GM23338 (cell line): ENCODE data around the gene PCLO.

Source experiments
- CREB1 ChIP-seq: fragments of 250-450 bp; sonication (Bioruptor Pico); IDR thresholded peaks from 2 replicates; pipeline ENCODE4 v1.5.0; 2020; ENCODE audit warnings: low read depth, mild to moderate bottlenecking, moderate library complexity
- CTCF ChIP-seq, 2 experiments: fragments of 200-600 bp in 1 of 2; sonication (generic) in 1 of 2; conservative IDR thresholded peaks; 2 replicates each; pipeline versions ENCODE4 v1.5.1 to v1.6.1; 2016 to 2017; ENCODE audit warnings: antibody characterized with exemption in 2 of 2, low read depth in 2 of 2, mild to moderate bottlenecking in 2 of 2, moderate library complexity in 1 of 2
- ETS1 ChIP-seq: IDR thresholded peaks from 2 replicates; pipeline ENCODE4 v1.6.1; 2016; ENCODE audit warnings: antibody characterized with exemption
- EZH2 ChIP-seq: fragments of 200-600 bp; sonication (generic); IDR thresholded peaks from one replicate; pipeline ENCODE4 v1.8.0; 2017; ENCODE audit warnings: antibody characterized with exemption, mild to moderate bottlenecking, low read depth; ENCODE audit not compliant: unreplicated experiment
- EZH2phosphoT487 ChIP-seq: fragments of 200-600 bp; sonication (generic); IDR thresholded peaks from one replicate; pipeline ENCODE4 v1.8.1; 2018; ENCODE audit warnings: antibody characterized with exemption; ENCODE audit not compliant: unreplicated experiment
- JUNB ChIP-seq: IDR thresholded peaks from one replicate; pipeline ENCODE4 v1.6.1; 2016; ENCODE audit warnings: antibody characterized with exemption; ENCODE audit not compliant: unreplicated experiment
- NANOG ChIP-seq: IDR thresholded peaks from 2 replicates; pipeline ENCODE4 v1.6.1; 2016; ENCODE audit warnings: antibody characterized with exemption, borderline replicate concordance
- POLR2AphosphoS5 ChIP-seq: IDR thresholded peaks from 2 replicates; pipeline ENCODE4 v1.6.1; 2016; ENCODE audit warnings: antibody characterized with exemption, low read depth
- REST ChIP-seq: IDR thresholded peaks from one replicate; pipeline ENCODE4 v1.6.1; 2018; ENCODE audit warnings: antibody characterized with exemption; ENCODE audit not compliant: unreplicated experiment
- STAT1 ChIP-seq: IDR thresholded peaks from one replicate; pipeline ENCODE4 v1.6.1; 2016; ENCODE audit warnings: antibody characterized with exemption; ENCODE audit not compliant: unreplicated experiment
- ZNF114 ChIP-seq: fragments of 250-450 bp; sonication (Bioruptor Pico); IDR thresholded peaks from 2 replicates; pipeline ENCODE4 v1.5.0; 2020; ENCODE audit warnings: mild to moderate bottlenecking, moderate library complexity
- ZNF331 ChIP-seq: fragments of 250-450 bp; sonication (Bioruptor Pico); IDR thresholded peaks from 2 replicates; pipeline ENCODE4 v1.5.0; 2020; ENCODE audit warnings: low read depth, mild to moderate bottlenecking, moderate library complexity
- TF ChIP-seq, protein P1 (sequence below): fragments of 250-450 bp; sonication (Bioruptor Pico); IDR thresholded peaks from 2 replicates; pipeline ENCODE4 v1.5.0; 2020; ENCODE audit warnings: mild to moderate bottlenecking, moderate library complexity

- no peak for TF ChIP-seq JUNB
- no peak for TF ChIP-seq CTCF (conservative IDR thresholded peaks at IDR 0.05; ENCODE audit: low read depth in 2 of 2)
- TF ChIP-seq EZH2: no peak
- no peak for TF ChIP-seq REST
- TF ChIP-seq POLR2AphosphoS5: no peak
- TF ChIP-seq CREB1: no peak
- TF ChIP-seq EZH2phosphoT487: no peak
- TF ChIP-seq ETS1: no peak
- TF ChIP-seq ZNF331: no peak
- no peak for TF ChIP-seq ZNF114 (CRISPR knock-in tag)
- no peak for TF ChIP-seq NANOG
- TF ChIP-seq, protein P1, sequence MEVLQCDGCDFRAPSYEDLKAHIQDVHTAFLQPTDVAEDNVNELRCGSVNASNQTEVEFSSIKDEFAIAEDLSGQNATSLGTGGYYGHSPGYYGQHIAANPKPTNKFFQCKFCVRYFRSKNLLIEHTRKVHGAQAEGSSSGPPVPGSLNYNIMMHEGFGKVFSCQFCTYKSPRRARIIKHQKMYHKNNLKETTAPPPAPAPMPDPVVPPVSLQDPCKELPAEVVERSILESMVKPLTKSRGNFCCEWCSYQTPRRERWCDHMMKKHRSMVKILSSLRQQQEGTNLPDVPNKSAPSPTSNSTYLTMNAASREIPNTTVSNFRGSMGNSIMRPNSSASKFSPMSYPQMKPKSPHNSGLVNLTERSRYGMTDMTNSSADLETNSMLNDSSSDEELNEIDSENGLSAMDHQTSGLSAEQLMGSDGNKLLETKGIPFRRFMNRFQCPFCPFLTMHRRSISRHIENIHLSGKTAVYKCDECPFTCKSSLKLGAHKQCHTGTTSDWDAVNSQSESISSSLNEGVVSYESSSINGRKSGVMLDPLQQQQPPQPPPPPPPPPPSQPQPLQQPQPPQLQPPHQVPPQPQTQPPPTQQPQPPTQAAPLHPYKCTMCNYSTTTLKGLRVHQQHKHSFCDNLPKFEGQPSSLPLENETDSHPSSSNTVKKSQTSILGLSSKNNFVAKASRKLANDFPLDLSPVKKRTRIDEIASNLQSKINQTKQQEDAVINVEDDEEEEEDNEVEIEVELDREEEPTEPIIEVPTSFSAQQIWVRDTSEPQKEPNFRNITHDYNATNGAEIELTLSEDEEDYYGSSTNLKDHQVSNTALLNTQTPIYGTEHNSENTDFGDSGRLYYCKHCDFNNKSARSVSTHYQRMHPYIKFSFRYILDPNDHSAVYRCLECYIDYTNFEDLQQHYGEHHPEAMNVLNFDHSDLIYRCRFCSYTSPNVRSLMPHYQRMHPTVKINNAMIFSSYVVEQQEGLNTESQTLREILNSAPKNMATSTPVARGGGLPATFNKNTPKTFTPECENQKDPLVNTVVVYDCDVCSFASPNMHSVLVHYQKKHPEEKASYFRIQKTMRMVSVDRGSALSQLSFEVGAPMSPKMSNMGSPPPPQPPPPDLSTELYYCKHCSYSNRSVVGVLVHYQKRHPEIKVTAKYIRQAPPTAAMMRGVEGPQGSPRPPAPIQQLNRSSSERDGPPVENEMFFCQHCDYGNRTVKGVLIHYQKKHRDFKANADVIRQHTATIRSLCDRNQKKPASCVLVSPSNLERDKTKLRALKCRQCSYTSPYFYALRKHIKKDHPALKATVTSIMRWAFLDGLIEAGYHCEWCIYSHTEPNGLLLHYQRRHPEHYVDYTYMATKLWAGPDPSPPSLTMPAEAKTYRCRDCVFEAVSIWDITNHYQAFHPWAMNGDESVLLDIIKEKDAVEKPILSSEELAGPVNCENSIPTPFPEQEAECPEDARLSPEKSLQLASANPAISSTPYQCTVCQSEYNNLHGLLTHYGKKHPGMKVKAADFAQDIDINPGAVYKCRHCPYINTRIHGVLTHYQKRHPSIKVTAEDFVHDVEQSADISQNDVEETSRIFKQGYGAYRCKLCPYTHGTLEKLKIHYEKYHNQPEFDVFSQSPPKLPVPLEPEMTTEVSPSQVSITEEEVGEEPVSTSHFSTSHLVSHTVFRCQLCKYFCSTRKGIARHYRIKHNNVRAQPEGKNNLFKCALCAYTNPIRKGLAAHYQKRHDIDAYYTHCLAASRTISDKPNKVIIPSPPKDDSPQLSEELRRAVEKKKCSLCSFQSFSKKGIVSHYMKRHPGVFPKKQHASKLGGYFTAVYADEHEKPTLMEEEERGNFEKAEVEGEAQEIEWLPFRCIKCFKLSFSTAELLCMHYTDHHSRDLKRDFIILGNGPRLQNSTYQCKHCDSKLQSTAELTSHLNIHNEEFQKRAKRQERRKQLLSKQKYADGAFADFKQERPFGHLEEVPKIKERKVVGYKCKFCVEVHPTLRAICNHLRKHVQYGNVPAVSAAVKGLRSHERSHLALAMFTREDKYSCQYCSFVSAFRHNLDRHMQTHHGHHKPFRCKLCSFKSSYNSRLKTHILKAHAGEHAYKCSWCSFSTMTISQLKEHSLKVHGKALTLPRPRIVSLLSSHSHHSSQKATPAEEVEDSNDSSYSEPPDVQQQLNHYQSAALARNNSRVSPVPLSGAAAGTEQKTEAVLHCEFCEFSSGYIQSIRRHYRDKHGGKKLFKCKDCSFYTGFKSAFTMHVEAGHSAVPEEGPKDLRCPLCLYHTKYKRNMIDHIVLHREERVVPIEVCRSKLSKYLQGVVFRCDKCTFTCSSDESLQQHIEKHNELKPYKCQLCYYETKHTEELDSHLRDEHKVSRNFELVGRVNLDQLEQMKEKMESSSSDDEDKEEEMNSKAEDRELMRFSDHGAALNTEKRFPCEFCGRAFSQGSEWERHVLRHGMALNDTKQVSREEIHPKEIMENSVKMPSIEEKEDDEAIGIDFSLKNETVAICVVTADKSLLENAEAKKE: no peak
- no peak for TF ChIP-seq STAT1
These were observed 341.6 kb downstream of the PCLO start for GRCh38 chr7:82821037-82821436.
